Ishikawa (cell line): ENCODE data around the gene EFNB3.

Experiments
- CEBPB ChIP-seq: IDR thresholded peaks from 2 replicates; pipeline ENCODE4 v1.6.1; 2012
- CREB1 ChIP-seq: IDR thresholded peaks from 2 replicates; pipeline ENCODE4 v1.6.1; 2012; ENCODE audit warnings: low read depth
- EGR1 ChIP-seq: IDR thresholded peaks from 2 replicates; pipeline ENCODE4 v1.6.1; 2012
- EP300 ChIP-seq: IDR thresholded peaks from 2 replicates; pipeline ENCODE4 v1.6.1; 2012; ENCODE audit warnings: borderline replicate concordance
- FOXM1 ChIP-seq: IDR thresholded peaks from 2 replicates; pipeline ENCODE4 v1.6.1; 2012; ENCODE audit warnings: low read depth, borderline replicate concordance
- NFIC ChIP-seq: IDR thresholded peaks from 2 replicates; pipeline ENCODE4 v1.6.1; 2012
- RAD21 ChIP-seq: IDR thresholded peaks from 2 replicates; pipeline ENCODE4 v1.6.1; 2012; ENCODE audit warnings: low read depth
- TAF1 ChIP-seq: IDR thresholded peaks from 2 replicates; pipeline ENCODE4 v1.6.1; 2012; ENCODE audit warnings: low read depth, mild to moderate bottlenecking
- TCF12 ChIP-seq: IDR thresholded peaks from 2 replicates; pipeline ENCODE4 v1.6.1; 2012; ENCODE audit warnings: low read depth
- TEAD4 ChIP-seq: IDR thresholded peaks from 2 replicates; pipeline ENCODE4 v1.6.1; 2012
- YY1 ChIP-seq: IDR thresholded peaks from 2 replicates; pipeline ENCODE4 v1.6.1; 2012; ENCODE audit warnings: low read depth
- ZBTB7A ChIP-seq: IDR thresholded peaks from 2 replicates; pipeline ENCODE4 v1.6.1; 2012; ENCODE audit warnings: low read depth
- TF ChIP-seq, protein P1 (sequence below): IDR thresholded peaks from 2 replicates; pipeline ENCODE4 v1.6.1; 2012
- TF ChIP-seq, protein P2 (sequence below): IDR thresholded peaks from 2 replicates; pipeline ENCODE4 v1.6.1; 2012
- TF ChIP-seq, protein P3 (sequence below): IDR thresholded peaks from 2 replicates; pipeline ENCODE4 v1.6.1; 2012; ENCODE audit warnings: low read depth, mild to moderate bottlenecking

EFNB3 gene

DNA sequence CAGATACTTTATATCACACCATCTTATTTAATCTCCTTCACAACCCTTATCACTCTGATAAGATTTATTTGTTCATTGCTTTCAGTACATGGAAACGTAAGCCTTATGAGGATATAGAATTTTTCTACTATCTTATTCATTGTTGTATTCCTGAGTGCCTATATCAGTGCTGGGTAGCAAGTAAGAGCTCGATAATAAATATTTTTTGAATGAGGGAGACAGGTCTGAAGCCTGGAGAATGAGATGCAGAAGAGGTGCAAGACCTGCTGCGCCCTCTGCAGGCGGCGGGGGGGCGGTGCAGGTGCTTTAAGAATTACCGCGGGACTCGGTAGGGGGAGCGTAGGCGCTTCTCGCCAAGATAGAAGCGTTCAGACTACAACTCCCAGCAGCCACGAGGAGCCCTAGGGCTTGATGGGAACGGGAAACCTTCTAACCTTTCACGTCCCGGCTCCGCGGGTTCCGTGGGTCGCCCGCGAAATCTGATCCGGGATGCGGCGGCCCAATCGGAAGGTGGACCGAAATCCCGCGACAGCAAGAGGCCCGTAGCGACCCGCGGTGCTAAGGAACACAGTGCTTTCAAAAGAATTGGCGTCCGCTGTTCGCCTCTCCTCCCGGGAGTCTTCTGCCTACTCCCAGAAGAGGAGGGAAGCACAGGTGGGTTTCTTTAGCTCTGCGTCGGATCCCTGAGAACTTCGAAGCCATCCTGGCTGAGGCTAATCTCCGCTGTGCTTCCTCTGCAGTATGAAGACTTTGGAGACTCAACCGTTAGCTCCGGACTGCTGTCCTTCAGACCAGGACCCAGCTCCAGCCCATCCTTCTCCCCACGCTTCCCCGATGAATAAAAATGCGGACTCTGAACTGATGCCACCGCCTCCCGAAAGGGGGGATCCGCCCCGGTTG lies 16.8 kb upstream of the EFNB3 start, which contains the start of gene WRAP53:
TSS of gene WRAP53 (plus strand) at position 570 of the 900 bp plus-strand sequence. CDS start at position 742, 172 bp downstream.
- TF ChIP-seq ZBTB7A (no peak), TCF12 (peak; percentile 70; the same call in 1 of the 2 replicates), EP300 (no peak), CEBPB (no peak), CREB1 (0 out of 2 replicates have a peak, but pooled peaks have one; percentile 45), EGR1 (peak; percentile 29; the same call in 1 of the 2 replicates), TAF1 (peak; percentile 54), FOXM1 (peak; percentile 60; the same call in 1 of the 2 replicates), TEAD4 (no peak), NFIC (no peak), RAD21 (peak; percentile 77), YY1 (peak; percentile 82)
- TF ChIP-seq, protein P1, sequence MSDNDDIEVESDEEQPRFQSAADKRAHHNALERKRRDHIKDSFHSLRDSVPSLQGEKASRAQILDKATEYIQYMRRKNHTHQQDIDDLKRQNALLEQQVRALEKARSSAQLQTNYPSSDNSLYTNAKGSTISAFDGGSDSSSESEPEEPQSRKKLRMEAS, result peak; percentile 61; the same call in 1 of the 2 replicates
- TF ChIP-seq, protein P2, sequence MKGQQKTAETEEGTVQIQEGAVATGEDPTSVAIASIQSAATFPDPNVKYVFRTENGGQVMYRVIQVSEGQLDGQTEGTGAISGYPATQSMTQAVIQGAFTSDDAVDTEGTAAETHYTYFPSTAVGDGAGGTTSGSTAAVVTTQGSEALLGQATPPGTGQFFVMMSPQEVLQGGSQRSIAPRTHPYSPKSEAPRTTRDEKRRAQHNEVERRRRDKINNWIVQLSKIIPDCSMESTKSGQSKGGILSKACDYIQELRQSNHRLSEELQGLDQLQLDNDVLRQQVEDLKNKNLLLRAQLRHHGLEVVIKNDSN, result 0 out of 2 replicates have a peak, but pooled peaks have one; percentile 22
- TF ChIP-seq, protein P3, sequence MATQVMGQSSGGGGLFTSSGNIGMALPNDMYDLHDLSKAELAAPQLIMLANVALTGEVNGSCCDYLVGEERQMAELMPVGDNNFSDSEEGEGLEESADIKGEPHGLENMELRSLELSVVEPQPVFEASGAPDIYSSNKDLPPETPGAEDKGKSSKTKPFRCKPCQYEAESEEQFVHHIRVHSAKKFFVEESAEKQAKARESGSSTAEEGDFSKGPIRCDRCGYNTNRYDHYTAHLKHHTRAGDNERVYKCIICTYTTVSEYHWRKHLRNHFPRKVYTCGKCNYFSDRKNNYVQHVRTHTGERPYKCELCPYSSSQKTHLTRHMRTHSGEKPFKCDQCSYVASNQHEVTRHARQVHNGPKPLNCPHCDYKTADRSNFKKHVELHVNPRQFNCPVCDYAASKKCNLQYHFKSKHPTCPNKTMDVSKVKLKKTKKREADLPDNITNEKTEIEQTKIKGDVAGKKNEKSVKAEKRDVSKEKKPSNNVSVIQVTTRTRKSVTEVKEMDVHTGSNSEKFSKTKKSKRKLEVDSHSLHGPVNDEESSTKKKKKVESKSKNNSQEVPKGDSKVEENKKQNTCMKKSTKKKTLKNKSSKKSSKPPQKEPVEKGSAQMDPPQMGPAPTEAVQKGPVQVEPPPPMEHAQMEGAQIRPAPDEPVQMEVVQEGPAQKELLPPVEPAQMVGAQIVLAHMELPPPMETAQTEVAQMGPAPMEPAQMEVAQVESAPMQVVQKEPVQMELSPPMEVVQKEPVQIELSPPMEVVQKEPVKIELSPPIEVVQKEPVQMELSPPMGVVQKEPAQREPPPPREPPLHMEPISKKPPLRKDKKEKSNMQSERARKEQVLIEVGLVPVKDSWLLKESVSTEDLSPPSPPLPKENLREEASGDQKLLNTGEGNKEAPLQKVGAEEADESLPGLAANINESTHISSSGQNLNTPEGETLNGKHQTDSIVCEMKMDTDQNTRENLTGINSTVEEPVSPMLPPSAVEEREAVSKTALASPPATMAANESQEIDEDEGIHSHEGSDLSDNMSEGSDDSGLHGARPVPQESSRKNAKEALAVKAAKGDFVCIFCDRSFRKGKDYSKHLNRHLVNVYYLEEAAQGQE, result no peak

DNA sequence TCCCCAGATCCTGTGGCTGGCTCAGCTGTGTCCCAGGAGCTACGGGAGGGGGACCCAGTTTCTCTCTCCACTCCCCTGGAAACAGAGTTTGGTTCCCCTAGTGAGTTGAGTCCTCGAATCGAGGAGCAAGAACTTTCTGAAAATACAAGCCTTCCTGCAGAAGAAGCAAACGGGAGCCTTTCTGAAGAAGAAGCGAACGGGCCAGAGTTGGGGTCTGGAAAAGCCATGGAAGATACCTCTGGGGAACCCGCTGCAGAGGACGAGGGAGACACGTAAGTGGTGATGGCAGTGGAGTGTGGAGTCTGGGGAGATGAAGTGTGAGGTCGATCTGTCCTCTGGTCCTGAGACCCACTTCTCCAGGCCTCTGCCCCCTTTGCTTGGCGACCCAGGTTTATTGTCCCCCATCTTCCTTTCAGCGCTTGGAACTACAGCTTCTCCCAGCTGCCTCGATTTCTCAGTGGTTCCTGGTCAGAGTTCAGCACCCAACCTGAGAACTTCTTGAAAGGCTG lies 16.1 kb upstream of the EFNB3 start:
- TF ChIP-seq FOXM1 (no peak), CREB1 (no peak), TEAD4 (no peak), EGR1 (no peak), NFIC (no peak), EP300 (no peak), TAF1 (no peak), RAD21 (no peak)
- TF ChIP-seq, protein P1, result no peak
- TF ChIP-seq, protein P3, result no peak

DNA sequence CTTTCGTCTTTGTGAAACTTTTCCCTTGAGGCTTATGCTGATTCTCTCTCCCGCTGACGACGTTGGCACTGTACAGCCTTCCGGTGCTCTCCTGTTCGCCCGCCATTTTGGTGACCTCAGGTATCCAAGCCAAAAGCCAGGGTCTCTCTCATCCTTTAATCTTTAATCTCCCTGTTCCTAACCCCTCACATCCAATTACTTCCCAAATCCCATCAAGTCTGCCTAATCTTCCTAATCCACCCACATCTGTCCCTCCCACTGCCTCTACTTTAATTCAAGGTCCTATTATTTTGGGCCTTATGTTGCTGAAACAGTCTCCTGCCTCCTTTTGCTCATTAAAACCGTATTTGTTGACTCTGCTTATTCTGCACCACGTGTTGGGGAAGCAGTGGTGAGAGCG lies 9.4 kb upstream of the EFNB3 start:
- no peak for TF ChIP-seq EP300
- TF ChIP-seq, protein P3, result no peak
- TF ChIP-seq, protein P1, result no peak

DNA sequence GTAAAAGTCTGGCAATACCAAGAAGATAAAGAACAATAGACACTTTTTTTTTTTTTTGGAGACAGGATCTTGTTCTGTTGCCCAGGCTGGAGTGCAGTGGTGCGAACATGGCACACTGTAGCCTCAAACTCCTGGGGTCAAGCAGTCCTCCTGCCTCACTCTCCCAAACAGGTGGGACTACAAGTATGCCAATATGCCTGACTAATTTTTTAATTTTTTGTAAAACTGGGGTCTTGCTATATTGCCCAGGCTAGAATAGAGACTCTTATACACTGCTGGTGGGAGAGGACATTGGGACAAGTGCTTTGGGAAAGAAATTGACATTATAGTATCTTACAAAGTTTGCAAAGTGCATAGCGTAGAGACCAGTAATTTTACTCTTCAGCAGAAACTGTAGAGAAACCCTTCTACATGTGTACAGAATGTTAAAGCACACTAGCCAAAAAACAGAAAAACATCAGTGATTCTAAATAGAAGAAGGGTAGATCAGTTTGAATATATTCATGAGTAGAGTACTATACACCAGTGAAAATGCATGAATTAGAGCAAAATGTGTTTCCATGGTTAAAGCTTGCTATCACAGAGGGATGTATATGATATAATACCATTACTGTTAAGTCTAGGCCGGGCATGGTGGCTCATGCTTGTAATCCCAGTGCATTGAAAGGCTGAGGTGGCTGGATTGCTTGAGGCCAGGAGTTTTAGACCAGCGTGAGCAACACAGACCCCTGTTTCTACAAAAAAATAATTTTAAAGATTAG lies 7.0 kb upstream of the EFNB3 start:
- TF ChIP-seq, protein P1, result no peak
- TF ChIP-seq, protein P3, result no peak
- TF ChIP-seq RAD21, result no peak
- TF ChIP-seq, protein P2, result no peak
- TF ChIP-seq FOXM1, result no peak
- no peak for TF ChIP-seq NFIC
